ENCODE data around the gene CTAGE15.
"Not testable (repeated sequence)": the region's sequence is repeated elsewhere in the genome, so short reads cannot be mapped to it uniquely, and the experiment has no call there.

CTAGE15 gene

GRCh38 chr7:143566001-143566400 is 5.6 kb upstream of the CTAGE15 start:
- not testable (repeated sequence) for H3K4me1 ChIP-seq (ENCODE audit: control insufficient read depth, insufficient read depth, low read length); H3K4me3 ChIP-seq (ENCODE audit: low read length); H3K36me3 ChIP-seq (ENCODE audit: control insufficient read depth, insufficient read depth, low read length); H3K27me3 ChIP-seq (ENCODE audit: control insufficient read depth, insufficient read depth, low read length); DNase-seq (ENCODE audit: low read depth, low spot score); H3K9me3 ChIP-seq (ENCODE audit: control insufficient read depth, insufficient read depth, low read length); H3K27ac ChIP-seq (ENCODE audit: low read length)
- WGBS (ENCODE audit: insufficient coverage, insufficient read length) = no CpG with 5 or more reads among the region's 1 CpG

GRCh38 chr7:143588183-143588582 is 16.6 kb downstream of the CTAGE15 start:
- not testable (repeated sequence) for DNase-seq (ENCODE audit: low read depth, low spot score); H3K4me3 ChIP-seq (ENCODE audit: low read length); H3K27me3 ChIP-seq (ENCODE audit: control insufficient read depth, insufficient read depth, low read length); H3K4me1 ChIP-seq (ENCODE audit: control insufficient read depth, insufficient read depth, low read length); H3K27ac ChIP-seq (ENCODE audit: low read length); H3K36me3 ChIP-seq (ENCODE audit: control insufficient read depth, insufficient read depth, low read length); H3K9me3 ChIP-seq (ENCODE audit: control insufficient read depth, insufficient read depth, low read length)
- WGBS (ENCODE audit: insufficient coverage, insufficient read length) = no CpG with 5 or more reads among the region's 3 CpGs

GRCh38 chr7:143589897-143590296 is 18.3 kb downstream of the CTAGE15 start:
- not testable (repeated sequence) for H3K4me1 ChIP-seq (ENCODE audit: control insufficient read depth, insufficient read depth, low read length); H3K36me3 ChIP-seq (ENCODE audit: control insufficient read depth, insufficient read depth, low read length); H3K9me3 ChIP-seq (ENCODE audit: control insufficient read depth, insufficient read depth, low read length); H3K4me3 ChIP-seq (ENCODE audit: low read length); DNase-seq (ENCODE audit: low read depth, low spot score); H3K27ac ChIP-seq (ENCODE audit: low read length); H3K27me3 ChIP-seq (ENCODE audit: control insufficient read depth, insufficient read depth, low read length)

- WGBS (ENCODE audit: insufficient coverage, insufficient read length) = no CpG with 5 or more reads among the region's 11 CpGs
- H3K4me3 ChIP-seq (ENCODE audit: low read length); H3K27ac ChIP-seq (ENCODE audit: low read length); H3K4me1 ChIP-seq (ENCODE audit: control insufficient read depth, insufficient read depth, low read length); H3K9me3 ChIP-seq (ENCODE audit: control insufficient read depth, insufficient read depth, low read length); H3K36me3 ChIP-seq (ENCODE audit: control insufficient read depth, insufficient read depth, low read length); DNase-seq (ENCODE audit: low read depth, low spot score); H3K27me3 ChIP-seq (ENCODE audit: control insufficient read depth, insufficient read depth, low read length): not testable (repeated sequence)
Observed at GRCh38 chr7:143598086-143598485, 26.5 kb downstream of the CTAGE15 start.

- H3K36me3 ChIP-seq (ENCODE audit: control insufficient read depth, insufficient read depth, low read length); H3K27ac ChIP-seq (ENCODE audit: low read length); H3K4me3 ChIP-seq (ENCODE audit: low read length); DNase-seq (ENCODE audit: low read depth, low spot score); H3K4me1 ChIP-seq (ENCODE audit: control insufficient read depth, insufficient read depth, low read length); H3K9me3 ChIP-seq (ENCODE audit: control insufficient read depth, insufficient read depth, low read length); H3K27me3 ChIP-seq (ENCODE audit: control insufficient read depth, insufficient read depth, low read length): not testable (repeated sequence)
- no CpG with 5 or more reads among the region's 2 CpGs for WGBS (ENCODE audit: insufficient coverage, insufficient read length)
Observed at GRCh38 chr7:143603549-143603948, 31.9 kb downstream of the CTAGE15 start.

- H3K4me3 ChIP-seq (ENCODE audit: low read length); DNase-seq (ENCODE audit: low read depth, low spot score); H3K27ac ChIP-seq (ENCODE audit: low read length); H3K9me3 ChIP-seq (ENCODE audit: control insufficient read depth, insufficient read depth, low read length); H3K36me3 ChIP-seq (ENCODE audit: control insufficient read depth, insufficient read depth, low read length); H3K27me3 ChIP-seq (ENCODE audit: control insufficient read depth, insufficient read depth, low read length); H3K4me1 ChIP-seq (ENCODE audit: control insufficient read depth, insufficient read depth, low read length): not testable (repeated sequence)
- no CpG with 5 or more reads among the region's 1 CpG for WGBS (ENCODE audit: insufficient coverage, insufficient read length)
Observed at GRCh38 chr7:143606088-143606487, 34.5 kb downstream of the CTAGE15 start.

GRCh38 chr7:143615545-143615944 is 43.9 kb downstream of the CTAGE15 start:
- not testable (repeated sequence) for DNase-seq (ENCODE audit: low read depth, low spot score); H3K36me3 ChIP-seq (ENCODE audit: control insufficient read depth, insufficient read depth, low read length); H3K27me3 ChIP-seq (ENCODE audit: control insufficient read depth, insufficient read depth, low read length); H3K4me1 ChIP-seq (ENCODE audit: control insufficient read depth, insufficient read depth, low read length); H3K27ac ChIP-seq (ENCODE audit: low read length); H3K4me3 ChIP-seq (ENCODE audit: low read length); H3K9me3 ChIP-seq (ENCODE audit: control insufficient read depth, insufficient read depth, low read length)
- no CpG with 5 or more reads among the region's 6 CpGs for WGBS (ENCODE audit: insufficient coverage, insufficient read length)

GRCh38 chr7:143617204-143617603 is 45.6 kb downstream of the CTAGE15 start:
- not testable (repeated sequence) for H3K4me1 ChIP-seq (ENCODE audit: control insufficient read depth, insufficient read depth, low read length); H3K4me3 ChIP-seq (ENCODE audit: low read length); H3K27ac ChIP-seq (ENCODE audit: low read length); DNase-seq (ENCODE audit: low read depth, low spot score); H3K27me3 ChIP-seq (ENCODE audit: control insufficient read depth, insufficient read depth, low read length); H3K36me3 ChIP-seq (ENCODE audit: control insufficient read depth, insufficient read depth, low read length); H3K9me3 ChIP-seq (ENCODE audit: control insufficient read depth, insufficient read depth, low read length)
- no CpG with 5 or more reads among the region's 1 CpG for WGBS (ENCODE audit: insufficient coverage, insufficient read length)

- not testable (repeated sequence) for DNase-seq (ENCODE audit: low read depth, low spot score); H3K4me1 ChIP-seq (ENCODE audit: control insufficient read depth, insufficient read depth, low read length); H3K4me3 ChIP-seq (ENCODE audit: low read length); H3K9me3 ChIP-seq (ENCODE audit: control insufficient read depth, insufficient read depth, low read length); H3K27me3 ChIP-seq (ENCODE audit: control insufficient read depth, insufficient read depth, low read length); H3K27ac ChIP-seq (ENCODE audit: low read length); H3K36me3 ChIP-seq (ENCODE audit: control insufficient read depth, insufficient read depth, low read length)
- WGBS (ENCODE audit: insufficient coverage, insufficient read length) = no CpG with 5 or more reads among the region's 23 CpGs
Observed at GRCh38 chr7:143620058-143620457, 48.5 kb downstream of the CTAGE15 start.

GRCh38 chr7:143620646-143621045 is 49.0 kb downstream of the CTAGE15 start, which contains the start of gene TCAF2:
Gene TCAF2 (plus strand): TSS chr7:143620974.
- H3K36me3 ChIP-seq (ENCODE audit: control insufficient read depth, insufficient read depth, low read length); H3K27me3 ChIP-seq (ENCODE audit: control insufficient read depth, insufficient read depth, low read length); DNase-seq (ENCODE audit: low read depth, low spot score); H3K4me1 ChIP-seq (ENCODE audit: control insufficient read depth, insufficient read depth, low read length); H3K9me3 ChIP-seq (ENCODE audit: control insufficient read depth, insufficient read depth, low read length); H3K4me3 ChIP-seq (ENCODE audit: low read length); H3K27ac ChIP-seq (ENCODE audit: low read length): not testable (repeated sequence)
- no CpG with 5 or more reads among the region's 38 CpGs for WGBS (ENCODE audit: insufficient coverage, insufficient read length)

- WGBS (ENCODE audit: insufficient coverage, insufficient read length) = no CpG with 5 or more reads among the region's 16 CpGs
- H3K4me1 ChIP-seq (ENCODE audit: control insufficient read depth, insufficient read depth, low read length); H3K27ac ChIP-seq (ENCODE audit: low read length); H3K9me3 ChIP-seq (ENCODE audit: control insufficient read depth, insufficient read depth, low read length); H3K27me3 ChIP-seq (ENCODE audit: control insufficient read depth, insufficient read depth, low read length); DNase-seq (ENCODE audit: low read depth, low spot score); H3K4me3 ChIP-seq (ENCODE audit: low read length); H3K36me3 ChIP-seq (ENCODE audit: control insufficient read depth, insufficient read depth, low read length): not testable (repeated sequence)
Observed at GRCh38 chr7:143621175-143621574, 49.6 kb downstream of the CTAGE15 start.

All from iPS DF 6.9 (cell line).